ENCODE results near the gene TAMALIN.

Gene TAMALIN

DNA sequence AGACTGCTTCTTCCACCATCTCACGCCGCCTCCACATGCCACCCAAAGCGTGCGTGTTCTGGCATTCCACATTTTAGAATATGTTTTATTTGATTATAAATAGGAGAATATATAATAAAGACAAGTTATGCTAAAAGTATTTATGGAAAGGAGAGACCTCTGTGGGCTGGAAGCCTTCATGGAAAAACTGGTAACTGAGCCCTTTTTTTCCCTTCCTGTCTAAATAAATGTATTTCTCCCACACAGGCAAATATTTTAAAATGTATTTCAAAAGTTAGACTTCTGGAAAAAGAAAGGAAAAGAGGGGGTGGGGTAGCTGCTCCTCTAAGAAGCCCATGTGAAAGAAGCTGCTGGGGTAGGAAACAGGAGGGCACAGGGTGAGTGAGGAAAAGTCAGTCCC lies 28.4 kb downstream of the TAMALIN start:
- Histone ChIP-seq H4K20me1 (ENCODE audit: control insufficient read depth, insufficient read depth, low read depth, low read length) (no peaks in the 10 kb centered on the region), H3K36me3 (ENCODE audit: control insufficient read depth, low read length) (no peaks in the 10 kb centered on the region), H3K79me2 (ENCODE audit: control insufficient read depth, low read length) (peaks cover 26% of the 10 kb centered on the region), H3K9me2 (replicated peaks; ENCODE audit: control insufficient read depth, low read length) (no peaks in the 10 kb centered on the region), H3K9me3 (ENCODE audit: control insufficient read depth, insufficient read depth, low read length) (no peaks in the 10 kb centered on the region), H3K4me3 (ENCODE audit: low read length) (no peak overlapping the region), H3F3A (ENCODE audit: control insufficient read depth, insufficient read depth) (peaks cover 25% of the 10 kb centered on the region), H3K27ac (ENCODE audit: low read depth, low read length) (no peak overlapping the region), H3K4me2 (ENCODE audit: low read length) (no peak overlapping the region), H3K4me1 (ENCODE audit: control insufficient read depth, low read length) (peaks cover 70% of the 10 kb centered on the region), H3K27me3 (ENCODE audit: control insufficient read depth, low read length) (no peaks in the 10 kb centered on the region)
- TF ChIP-seq, protein P1, sequence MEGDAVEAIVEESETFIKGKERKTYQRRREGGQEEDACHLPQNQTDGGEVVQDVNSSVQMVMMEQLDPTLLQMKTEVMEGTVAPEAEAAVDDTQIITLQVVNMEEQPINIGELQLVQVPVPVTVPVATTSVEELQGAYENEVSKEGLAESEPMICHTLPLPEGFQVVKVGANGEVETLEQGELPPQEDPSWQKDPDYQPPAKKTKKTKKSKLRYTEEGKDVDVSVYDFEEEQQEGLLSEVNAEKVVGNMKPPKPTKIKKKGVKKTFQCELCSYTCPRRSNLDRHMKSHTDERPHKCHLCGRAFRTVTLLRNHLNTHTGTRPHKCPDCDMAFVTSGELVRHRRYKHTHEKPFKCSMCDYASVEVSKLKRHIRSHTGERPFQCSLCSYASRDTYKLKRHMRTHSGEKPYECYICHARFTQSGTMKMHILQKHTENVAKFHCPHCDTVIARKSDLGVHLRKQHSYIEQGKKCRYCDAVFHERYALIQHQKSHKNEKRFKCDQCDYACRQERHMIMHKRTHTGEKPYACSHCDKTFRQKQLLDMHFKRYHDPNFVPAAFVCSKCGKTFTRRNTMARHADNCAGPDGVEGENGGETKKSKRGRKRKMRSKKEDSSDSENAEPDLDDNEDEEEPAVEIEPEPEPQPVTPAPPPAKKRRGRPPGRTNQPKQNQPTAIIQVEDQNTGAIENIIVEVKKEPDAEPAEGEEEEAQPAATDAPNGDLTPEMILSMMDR (IDR thresholded peaks at IDR 0.05; ENCODE audit: low read depth, low read length, poor library complexity, severe bottlenecking), result no peak
- no peak for TF ChIP-seq EZH2phosphoT487 (IDR thresholded peaks at IDR 0.05; ENCODE audit: borderline replicate concordance, low read length)

DNA sequence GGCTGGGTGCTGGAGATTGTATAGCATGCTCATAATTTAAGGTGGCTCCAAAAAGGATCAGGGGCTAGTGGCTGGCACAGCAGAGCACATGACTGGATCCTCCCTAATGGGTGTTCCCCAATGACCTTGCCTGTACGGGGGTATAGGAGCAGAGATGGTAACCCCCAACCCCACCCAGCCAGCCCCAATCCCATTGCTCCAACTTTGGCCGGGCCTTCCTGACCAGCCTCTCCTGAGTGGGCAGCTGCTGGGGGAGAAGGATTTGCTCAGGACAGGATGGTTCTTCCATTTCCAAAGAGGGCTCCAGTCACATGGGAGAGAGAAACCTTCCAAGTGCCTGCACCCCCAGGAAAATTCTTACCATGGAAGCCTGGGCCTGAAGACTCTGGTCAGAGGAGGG lies 29.2 kb downstream of the TAMALIN start:
- TF ChIP-seq, protein P1 (IDR thresholded peaks at IDR 0.05; ENCODE audit: low read depth, low read length, poor library complexity, severe bottlenecking), result no peak
- TF ChIP-seq EZH2phosphoT487 (IDR thresholded peaks at IDR 0.05; ENCODE audit: borderline replicate concordance, low read length), result no peak
- peaks cover 25% of the 10 kb centered on the region for H3F3A ChIP-seq (ENCODE audit: control insufficient read depth, insufficient read depth)
- peaks cover 31% of the 10 kb centered on the region for H3K79me2 ChIP-seq (ENCODE audit: control insufficient read depth, low read length)
- H3K4me1 ChIP-seq (ENCODE audit: control insufficient read depth, low read length), result peaks cover 77% of the 10 kb centered on the region
- H4K20me1 ChIP-seq (ENCODE audit: control insufficient read depth, insufficient read depth, low read depth, low read length), result no peaks in the 10 kb centered on the region
- H3K4me2 ChIP-seq (ENCODE audit: low read length), result peak overlapping the region; percentile 73; the same call in 1 of the 2 replicates
- no peaks in the 10 kb centered on the region for H3K36me3 ChIP-seq (ENCODE audit: control insufficient read depth, low read length)
- no peaks in the 10 kb centered on the region for H3K9me2 ChIP-seq (replicated peaks; ENCODE audit: control insufficient read depth, low read length)
- peak overlapping the region; percentile 48; the same call in 1 of the 2 replicates for H3K27ac ChIP-seq (ENCODE audit: low read depth, low read length)
- H3K9me3 ChIP-seq (ENCODE audit: control insufficient read depth, insufficient read depth, low read length), result no peaks in the 10 kb centered on the region
- H3K27me3 ChIP-seq (ENCODE audit: control insufficient read depth, low read length), result no peaks in the 10 kb centered on the region
- no peak overlapping the region for H3K4me3 ChIP-seq (ENCODE audit: low read length)

DNA sequence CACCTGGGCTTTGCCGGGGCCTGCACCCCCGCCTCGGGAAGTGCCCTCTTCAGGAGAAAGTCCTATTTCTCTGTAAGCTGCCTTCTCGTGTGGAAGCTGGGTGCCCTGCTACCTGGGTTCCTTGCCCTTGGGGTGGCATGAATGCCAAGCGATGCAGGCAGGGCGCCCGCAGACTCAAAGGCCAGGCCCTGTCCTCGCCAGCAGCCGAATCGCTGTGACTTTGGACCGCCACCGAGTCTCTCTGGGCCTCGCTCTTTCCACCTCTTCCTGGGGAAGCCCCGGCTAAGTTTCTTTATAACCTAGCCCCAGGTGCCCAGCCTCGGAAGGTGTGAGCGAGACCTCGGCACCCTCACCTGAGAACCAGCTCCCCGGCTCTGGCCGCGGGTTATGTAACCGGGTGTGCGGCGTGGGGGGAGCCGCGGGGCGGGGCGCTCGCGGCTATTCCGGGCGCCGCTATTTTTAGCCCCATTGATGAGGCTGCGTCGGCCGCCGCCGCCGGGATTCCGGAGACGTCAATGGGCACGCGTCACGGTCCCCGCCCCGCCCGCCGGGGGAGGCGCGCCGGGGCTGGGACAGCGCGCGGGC lies 29.9 kb downstream of the TAMALIN start:
- Histone ChIP-seq H3K4me1 (ENCODE audit: control insufficient read depth, low read length) (peaks cover 84% of the 10 kb centered on the region), H3K4me3 (ENCODE audit: low read length) (peak overlapping the region; percentile 69), H3K9me2 (replicated peaks; ENCODE audit: control insufficient read depth, low read length) (no peaks in the 10 kb centered on the region), H4K20me1 (ENCODE audit: control insufficient read depth, insufficient read depth, low read depth, low read length) (no peaks in the 10 kb centered on the region), H3K36me3 (ENCODE audit: control insufficient read depth, low read length) (no peaks in the 10 kb centered on the region), H3K79me2 (ENCODE audit: control insufficient read depth, low read length) (peaks cover 31% of the 10 kb centered on the region), H3K27me3 (ENCODE audit: control insufficient read depth, low read length) (no peaks in the 10 kb centered on the region), H3K4me2 (ENCODE audit: low read length) (peak overlapping the region; percentile 73), H3K27ac (ENCODE audit: low read depth, low read length) (peak overlapping the region; percentile 48), H3K9me3 (ENCODE audit: control insufficient read depth, insufficient read depth, low read length) (no peaks in the 10 kb centered on the region), H3F3A (ENCODE audit: control insufficient read depth, insufficient read depth) (peaks cover 26% of the 10 kb centered on the region)
- TF ChIP-seq EZH2phosphoT487 (IDR thresholded peaks at IDR 0.05; ENCODE audit: borderline replicate concordance, low read length), result no peak
- TF ChIP-seq, protein P1 (IDR thresholded peaks at IDR 0.05; ENCODE audit: low read depth, low read length, poor library complexity, severe bottlenecking), result no peak

Data from DOHH2 (cell line).